Forelimb muscle (tissue), 1 donor: ENCODE data around the gene SEC61B. TPM values are rescaled to one million over a fixed set of nuclear protein-coding genes. Genes with fewer than 3 reads are reported as not detected.
A peak's percentile ranks its signal among the peaks of the same experiment; 100 is the strongest.
"Not testable (repeated sequence)": the region's sequence is repeated elsewhere in the genome, so short reads cannot be mapped to it uniquely, and the experiment has no call there.

Experiments
- DNase-seq: peaks from one replicate; pipeline ENCODE4 v3.0.0-alpha.2; 2013; ENCODE audit warnings: low read depth
- polyA plus RNA-seq: library from polyadenylated mRNA; unstranded; fragments of 120-200 nt; gene quantifications from one replicate; pipeline ENCODE4 v1.2.1, GENCODE V29; 2013; ENCODE audit not compliant: insufficient read length

SEC61B gene
- polyA plus RNA-seq, 1 donor = 75.3 TPM

DNA sequence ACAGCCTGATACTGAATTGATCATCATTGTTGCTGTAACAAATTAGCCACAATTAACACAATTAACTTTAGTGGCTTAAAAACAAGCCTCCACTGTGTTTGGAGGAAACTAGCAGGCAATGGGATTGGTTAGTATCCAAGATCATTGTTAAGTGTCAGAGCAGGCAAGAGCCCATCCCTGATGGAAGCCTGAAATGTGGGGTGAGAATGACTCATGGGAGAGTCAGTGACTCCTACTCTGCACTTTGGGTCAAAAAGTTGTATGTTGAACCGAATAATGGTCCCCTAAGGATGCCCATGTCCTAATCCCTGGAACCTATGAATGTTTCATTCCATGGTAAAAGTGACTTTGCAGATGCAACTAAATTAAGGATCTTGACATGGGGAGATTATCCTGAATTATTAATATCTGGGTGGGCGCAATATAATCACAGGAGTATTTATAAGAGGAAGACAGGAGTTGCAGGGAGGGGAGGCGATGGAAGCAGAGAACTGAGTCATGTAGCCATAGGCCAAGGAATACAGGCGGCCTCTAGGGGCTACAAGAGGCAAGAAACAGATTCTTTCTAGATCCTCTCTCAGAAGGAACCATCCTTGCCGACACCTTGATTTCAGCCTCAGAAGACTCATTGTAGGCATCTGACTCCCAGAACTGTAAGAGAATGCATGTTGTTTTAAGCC is 29.2 kb upstream of the SEC61B start:
- no peak for DNase-seq

DNA sequence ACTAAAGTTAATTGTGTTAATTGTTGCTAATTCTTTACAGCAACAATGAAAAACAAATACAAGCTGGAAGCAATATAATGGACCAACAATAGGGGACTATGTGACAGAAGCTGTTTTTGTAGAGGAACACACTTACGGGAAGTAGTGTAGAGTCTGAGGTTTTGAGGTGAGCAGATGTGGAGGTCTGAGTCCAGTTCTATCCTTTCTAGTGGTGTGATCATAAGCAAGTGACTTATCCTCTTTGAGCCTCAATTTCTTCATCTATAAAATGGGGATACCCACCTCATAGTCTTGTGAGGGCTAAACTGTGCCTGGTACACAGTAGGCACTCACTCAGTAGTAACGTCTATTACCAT is 28.6 kb upstream of the SEC61B start:
- no peak for DNase-seq

- not testable (repeated sequence) for DNase-seq
Measured at GRCh38 chr9:99196484-99196883, 25.6 kb upstream of the SEC61B start.

DNA sequence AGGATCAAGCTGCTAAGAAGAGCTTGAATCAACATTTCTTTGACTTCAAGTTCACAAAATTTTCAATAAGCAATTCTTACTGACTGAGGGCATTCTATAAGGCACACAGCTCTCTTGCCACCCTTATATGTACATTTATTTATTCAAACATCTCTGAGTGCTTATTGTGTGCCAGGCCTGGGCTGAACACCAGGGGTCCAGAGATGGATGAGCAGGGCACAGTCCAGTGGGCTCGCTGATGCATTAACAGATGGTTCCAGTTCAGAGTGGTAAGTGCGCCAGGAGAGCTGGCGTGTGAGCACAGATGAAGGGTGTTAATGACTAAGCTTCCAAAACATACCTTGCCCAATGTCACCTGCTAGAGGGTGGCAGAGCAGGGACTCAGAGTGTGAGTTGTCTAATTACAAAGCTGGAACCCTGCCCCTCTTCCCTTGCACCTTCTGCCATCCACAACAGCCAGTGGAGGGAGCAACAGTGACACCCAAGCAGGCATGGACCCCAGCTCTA is 24.9 kb upstream of the SEC61B start:
- no peak for DNase-seq

DNA sequence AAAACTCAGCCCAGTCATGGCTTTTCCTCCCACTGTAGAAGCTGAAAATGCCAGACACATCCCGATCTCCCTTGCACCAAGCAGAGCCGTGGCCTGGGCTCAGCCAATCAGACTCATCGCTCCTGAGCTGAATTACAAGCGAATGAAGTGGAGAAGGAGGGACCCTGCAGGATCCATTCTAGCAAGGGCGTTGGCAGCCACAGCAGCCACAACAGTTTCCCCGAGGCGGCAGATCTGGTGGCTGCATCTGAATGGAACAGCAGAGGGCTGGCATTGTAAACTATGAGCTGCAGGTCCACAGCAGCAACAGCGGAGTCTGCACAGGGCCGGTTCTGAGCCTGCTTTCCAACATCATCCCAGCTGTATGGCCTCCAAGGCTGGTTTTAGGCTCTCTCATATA is 24.1 kb upstream of the SEC61B start:
- DNase-seq = no peak

DNA sequence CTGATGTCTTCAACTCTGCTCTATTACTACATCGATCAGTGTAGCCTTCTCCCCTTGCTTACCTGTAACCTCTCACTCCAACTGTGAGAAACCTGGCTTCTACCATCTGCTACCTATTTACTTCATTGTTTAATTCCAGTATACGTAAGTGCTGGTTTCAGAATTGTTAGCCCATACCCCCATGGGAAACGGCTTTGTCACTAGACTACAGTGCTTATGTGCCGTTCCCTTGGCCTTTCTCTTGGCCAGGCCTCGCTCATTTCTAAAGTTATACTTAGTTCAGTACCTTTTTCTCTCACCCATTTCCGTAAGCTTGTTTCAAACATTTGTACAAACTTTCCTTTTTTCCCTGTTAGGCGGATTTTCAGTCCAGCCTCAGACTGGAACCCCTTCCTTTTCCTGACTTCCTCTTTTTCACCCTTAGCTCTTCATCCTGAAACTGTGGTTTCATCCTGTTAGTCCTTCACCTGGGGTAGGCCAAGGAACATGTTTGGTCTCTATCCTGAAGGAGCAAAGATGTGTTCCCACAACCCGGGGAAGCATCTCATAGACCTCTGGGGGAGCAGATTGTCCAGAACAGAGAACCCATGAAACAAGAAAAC is 22.0 kb upstream of the SEC61B start:
- DNase-seq = no peak

DNA sequence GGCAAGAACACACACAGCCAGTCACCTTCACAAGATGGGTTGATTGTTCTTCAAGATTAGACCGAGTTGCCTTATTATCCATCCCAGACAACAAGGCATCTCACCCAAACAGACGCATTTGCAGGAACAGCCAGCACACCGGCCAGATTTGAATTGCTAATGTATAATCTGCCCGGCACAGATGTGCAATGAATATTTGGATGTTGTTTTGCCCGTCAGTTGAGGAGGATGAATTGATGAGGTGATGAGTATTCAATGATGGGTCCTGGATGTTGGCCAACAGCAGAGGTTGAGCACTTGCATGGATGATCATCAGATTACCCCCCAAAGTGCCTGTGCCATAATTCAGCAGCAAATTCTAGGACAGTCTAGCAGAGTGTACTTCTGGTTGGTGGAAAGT is 20.5 kb upstream of the SEC61B start:
- no peak for DNase-seq

DNA sequence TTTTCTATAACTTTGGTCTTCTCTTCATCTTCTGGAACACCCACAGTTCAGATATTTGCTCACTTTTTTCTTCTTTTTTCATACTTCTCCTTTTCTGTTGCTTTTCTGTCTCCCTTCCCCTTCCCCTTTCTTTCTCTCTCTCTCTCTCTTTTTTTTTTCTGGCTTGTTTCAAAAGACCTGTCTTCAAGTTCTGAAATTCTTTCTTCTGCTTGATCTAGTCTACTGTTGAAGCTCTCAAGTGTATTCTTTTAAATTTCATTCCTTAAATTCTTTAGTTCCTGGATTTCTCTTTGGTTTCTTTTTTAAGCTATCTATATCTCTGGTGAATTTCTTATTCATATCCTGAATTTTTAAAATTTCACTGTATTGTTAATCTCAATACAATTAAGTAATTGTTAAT is 11.5 kb upstream of the SEC61B start:
- no peak for DNase-seq

- no peak for DNase-seq
Measured at GRCh38 chr9:99211746-99212145, 10.3 kb upstream of the SEC61B start.

DNA sequence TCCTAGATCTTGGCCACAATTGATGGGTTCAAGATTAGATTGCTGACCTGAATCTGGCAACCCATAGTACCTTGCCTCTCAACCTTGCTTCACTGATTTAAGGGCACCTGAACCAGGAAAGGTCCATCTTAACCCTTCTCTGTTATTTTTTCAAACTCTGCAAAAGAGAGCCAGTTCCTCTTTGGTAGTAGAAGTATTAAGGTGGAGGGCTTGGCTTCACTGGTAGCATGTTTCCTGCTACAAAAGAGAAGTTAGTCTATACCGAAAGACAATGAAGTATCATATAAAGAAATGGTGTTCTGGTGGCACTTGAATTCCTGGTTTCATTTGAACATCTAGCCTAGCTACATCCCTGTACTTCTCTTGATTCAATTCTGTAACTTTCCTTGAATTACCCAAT is 8.9 kb upstream of the SEC61B start:
- DNase-seq = no peak

DNA sequence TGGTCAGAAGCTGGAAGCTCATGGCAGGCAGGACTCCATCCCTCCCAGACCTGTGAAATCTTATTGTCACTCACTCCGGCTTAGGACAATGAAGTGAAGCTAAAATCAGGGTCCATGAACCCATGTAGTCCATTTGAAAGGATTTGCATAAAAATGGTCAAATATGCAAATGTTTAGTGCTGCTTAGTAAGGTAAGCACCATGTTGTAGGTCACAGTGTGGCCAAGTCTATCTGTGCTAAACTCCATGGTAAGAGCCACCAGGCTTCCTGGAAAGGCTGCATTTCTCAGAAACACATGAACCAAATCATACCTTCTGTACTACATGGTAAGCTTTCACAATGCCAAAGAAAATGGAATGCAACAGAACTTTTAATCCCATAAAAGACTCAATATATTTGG is 6.0 kb upstream of the SEC61B start:
- DNase-seq = no peak

- DNase-seq = no peak
Measured at GRCh38 chr9:99220011-99220410, 2.1 kb upstream of the SEC61B start.

GRCh38 chr9:99221266-99221620 is 839 bp upstream of the SEC61B start:
- DNase-seq = peak; percentile 5

- peak; percentile 8 for DNase-seq
Measured at GRCh38 chr9:99222416-99223270, 561 bp downstream of the SEC61B start.

DNA sequence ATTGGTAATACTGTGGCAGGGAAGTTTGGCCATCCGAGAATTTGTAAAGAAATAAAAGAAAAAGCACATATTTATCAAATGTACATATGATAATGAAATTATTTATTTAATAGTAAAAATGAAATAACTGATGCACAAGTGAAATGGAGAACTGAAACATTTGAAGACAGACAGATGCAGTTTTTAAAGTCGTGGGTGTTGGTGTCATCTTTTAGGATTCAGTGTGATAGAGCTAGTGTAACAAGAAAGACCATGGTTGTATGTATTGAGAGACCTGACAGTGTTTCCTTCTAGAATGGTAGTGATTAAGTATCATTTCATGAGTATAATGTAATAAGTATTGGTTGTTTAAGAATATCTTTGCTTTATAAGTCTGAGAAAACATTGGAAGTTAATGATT is 2.4 kb downstream of the SEC61B start:
- DNase-seq = no peak

- DNase-seq = no peak
Measured at GRCh38 chr9:99226054-99226453, 4.0 kb downstream of the SEC61B start.

- no peak for DNase-seq
Measured at GRCh38 chr9:99230206-99230605, 8.1 kb downstream of the SEC61B start.

GRCh38 chr9:99231711-99232110 is 9.6 kb downstream of the SEC61B start:
- no peak for DNase-seq

GRCh38 chr9:99234618-99235017 is 12.5 kb downstream of the SEC61B start:
- DNase-seq = no peak

GRCh38 chr9:99235069-99235468 is 13.0 kb downstream of the SEC61B start:
- no peak for DNase-seq

DNA sequence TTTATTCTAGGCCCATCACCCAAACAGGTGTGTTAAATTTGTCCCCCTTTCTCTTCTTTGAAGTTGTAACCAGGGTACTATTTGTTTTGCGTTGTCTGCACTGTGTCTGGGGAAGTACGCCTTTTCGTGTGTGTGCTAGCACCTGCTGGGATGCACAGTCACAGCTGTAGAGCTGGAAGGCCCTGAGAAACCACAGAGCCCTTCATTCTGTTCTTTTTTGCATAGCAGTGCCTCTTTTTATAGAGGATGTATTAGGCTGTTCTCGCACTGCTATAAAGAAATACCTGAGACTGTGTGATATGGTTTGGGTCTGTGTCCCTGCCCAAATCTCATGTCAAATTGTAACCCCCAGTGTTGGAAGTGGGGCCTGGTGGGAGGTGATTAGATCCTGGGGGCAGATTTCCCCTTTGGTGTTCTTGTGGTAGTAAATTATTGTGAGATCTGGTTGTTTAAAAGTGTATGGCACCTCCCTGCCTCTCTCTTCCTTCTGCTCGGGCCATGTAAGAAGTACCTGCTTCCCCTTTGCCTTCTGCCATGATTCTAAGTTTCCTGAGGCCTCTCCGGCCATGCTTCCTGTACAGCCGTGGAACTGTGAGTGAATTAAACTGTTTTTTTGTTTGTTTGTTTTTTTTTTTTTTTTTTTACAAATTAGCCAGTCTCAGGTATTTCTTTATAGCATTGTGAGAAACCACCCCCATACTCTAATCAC is 14.0 kb downstream of the SEC61B start:
- no peak for DNase-seq

DNA sequence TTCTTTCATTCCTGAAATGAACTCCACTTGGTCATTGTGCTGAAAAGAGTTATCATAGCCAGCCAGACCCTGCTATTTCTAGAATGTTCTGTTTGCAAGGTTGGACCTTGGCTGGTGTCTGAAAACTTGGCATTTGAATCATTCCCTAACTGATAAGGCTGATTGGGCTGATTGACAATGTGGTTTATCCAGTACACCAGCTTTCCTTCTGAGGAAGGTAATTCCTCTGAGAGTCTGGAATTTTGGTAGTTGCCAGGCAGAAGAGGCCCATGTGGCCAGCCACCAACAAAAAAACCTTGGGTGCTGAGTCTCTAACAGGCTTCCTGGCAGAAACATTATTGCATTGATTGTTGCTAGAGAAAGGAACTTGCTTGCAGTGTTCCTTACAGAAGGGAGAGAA is 15.3 kb downstream of the SEC61B start:
- no peak for DNase-seq
